GM19240 (cell line): ENCODE results near the gene BHLHE23.
"Not testable (repeated sequence)": the region's sequence is repeated elsewhere in the genome, so short reads cannot be mapped to it uniquely, and the experiment has no call there.

Experiments used
- DNase-seq: peaks from one replicate; pipeline ENCODE4 v3.0.0; 2011; ENCODE audit warnings: low spot score; ENCODE audit not compliant: insufficient read length

BHLHE23 gene

DNA sequence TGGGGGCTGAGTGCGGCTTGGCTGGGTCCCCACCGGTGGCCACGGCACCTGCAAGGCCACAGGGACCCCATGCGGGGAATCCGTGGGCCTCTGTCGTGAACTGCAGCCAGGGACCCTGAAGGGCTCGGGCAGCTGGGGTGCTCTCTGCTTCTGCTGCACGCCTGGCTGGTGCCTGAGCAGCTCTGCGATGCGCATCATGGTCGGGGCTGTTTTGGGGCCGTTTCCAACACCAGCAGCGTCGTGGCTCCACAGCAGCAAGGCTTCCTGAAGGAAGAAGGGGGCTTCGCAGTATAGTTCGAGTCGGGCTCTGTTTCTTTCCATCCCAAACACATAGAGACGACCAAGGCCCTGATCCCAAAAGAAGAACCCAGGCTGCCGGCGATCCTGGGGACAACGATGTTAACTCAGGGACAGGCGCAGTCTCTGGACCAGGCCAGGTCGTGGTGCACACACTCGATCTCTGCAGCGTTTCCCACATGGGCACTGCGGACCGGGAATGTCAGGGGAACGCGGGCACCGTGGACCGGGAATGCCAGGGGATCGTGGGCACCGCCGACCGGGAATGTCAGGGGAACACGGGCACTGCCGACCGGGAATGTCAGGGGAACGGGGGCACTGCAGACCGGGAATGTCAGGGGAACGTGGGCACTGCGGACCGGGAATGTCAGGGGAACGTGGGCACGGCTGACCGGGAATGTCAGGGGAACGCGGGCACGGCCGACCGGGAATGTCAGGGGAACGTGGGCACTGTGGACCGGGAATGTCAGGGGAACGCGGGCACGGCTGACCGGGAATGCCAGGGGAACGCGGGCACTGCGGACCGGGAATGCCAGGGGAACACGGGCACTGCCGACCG lies 36.8 kb upstream of the BHLHE23 start:
- no peak for DNase-seq

DNA sequence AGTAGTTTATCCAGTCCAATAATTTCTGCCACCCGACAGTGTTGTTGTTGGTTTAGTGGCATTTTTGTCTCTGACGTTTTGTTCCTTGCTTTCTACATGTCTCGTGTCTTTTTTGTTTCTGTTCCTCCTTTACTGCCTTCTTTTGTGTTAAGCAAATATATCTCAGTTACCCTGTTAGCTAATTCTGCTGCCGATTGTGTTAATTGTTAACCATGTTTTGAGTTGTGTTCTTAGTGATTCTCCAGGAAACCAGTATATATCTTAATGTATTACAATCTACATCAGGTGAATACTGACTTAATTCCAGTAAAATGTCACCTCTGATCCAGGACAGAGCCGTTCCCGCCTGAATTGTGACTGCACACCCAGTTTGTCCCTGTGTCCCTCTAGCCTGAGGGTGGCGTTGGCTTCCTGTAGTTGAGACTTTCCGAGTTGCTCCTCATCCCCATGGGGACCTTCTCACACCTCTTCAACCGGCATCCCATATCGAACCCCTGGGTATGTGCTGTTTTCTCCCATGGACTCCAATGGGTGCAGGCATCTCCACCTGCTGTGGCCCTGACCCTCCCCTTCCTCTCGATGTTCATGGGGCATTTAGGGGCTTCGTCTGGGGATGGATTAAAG lies 35.8 kb upstream of the BHLHE23 start:
- DNase-seq, result no peak

DNA sequence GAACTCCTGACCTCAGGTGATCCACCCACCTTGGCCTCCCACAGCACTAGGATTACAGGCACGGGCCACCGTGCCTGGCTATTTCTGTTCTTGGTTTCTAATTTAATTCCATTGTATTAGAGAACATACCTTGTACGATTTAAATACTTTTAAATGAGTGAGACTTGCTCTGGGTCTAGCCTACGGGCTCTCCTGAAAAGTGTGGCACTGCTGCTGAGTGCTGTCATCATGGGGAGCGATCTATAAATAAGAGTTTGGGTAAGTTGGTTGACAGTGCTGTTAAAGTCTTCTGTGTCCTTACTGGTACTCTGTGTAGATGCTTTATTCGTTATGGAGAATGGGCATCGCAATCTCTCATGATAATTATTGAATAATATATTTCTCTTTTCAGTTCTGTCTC lies 35.0 kb upstream of the BHLHE23 start:
- DNase-seq, result no peak

DNA sequence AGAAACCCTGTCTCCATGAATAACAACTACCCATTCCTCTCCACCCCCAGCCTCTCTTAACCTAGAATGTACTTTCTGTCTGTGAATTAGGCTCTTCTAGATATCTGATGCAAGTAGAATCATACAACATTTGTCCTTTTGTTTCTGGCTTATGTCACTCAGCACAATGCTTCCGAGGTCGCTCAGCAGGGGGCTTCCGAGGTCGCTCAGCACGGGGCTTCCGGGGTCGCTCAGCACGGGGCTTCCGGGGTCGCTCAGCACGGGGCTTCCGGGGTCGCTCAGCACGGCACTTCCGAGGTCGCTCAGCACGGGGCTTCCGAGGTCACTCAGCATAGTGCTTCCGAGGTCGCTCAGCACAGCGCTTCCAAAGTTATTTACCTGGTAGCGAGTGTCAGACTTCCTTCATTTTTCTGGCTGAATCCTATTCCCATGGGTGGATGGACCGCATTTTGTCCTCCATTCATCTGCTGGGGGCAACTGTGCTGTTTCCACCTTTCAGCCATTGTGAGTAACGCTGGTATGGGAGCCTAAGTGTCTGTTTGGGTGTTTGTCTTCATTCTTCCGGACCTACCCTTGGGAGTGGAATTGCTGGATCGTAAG lies 31.0 kb upstream of the BHLHE23 start:
- no peak for DNase-seq

DNA sequence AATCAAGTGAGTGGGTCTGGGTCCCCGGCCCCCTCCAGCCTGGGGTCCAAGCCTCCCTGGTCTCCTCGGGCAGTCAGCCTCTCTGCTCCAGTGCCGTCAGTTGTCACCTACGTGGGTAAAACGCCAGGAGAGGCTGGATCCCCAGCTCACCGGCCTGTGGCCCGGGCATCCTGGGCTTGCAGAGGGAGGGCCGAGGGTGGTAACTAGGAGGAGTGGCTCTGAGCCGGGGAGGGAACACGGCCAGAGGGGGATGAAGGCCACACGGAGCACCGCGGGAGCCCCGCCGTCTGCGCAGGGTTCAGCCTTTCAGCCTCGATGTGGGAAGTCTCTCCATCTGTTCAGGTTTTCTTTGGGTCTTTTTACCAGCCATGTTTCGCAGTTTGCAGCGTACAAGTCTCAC lies 29.5 kb upstream of the BHLHE23 start:
- DNase-seq, result no peak

DNA sequence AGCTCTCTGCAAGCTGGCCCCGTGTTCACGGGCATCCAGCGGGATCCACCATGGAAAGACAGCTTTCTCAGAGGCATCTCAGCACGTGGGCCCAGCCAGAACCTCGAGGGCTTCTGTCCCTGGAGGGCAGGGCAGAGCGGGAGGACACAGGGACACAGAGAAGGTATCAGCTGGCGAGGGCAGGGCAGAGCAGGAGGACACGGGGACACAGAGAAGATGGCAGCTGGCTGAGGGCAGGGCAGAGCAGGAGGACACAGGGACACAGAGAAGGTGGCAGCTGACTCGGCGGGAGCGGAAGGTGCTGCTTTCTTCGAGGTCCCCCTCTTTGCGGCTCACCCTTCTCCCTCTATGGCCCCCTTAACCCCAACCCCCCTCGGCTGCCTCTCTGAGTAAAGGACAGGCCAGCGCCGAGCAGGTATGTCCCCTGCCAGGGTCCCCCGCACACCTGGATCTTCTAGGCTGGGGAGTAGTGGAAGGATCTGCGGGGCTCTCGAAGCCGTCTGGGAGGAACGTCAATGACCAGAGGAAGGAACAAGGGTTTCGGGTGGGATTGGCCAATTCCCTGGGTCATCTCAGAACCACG lies 28.9 kb upstream of the BHLHE23 start:
- no peak for DNase-seq

DNA sequence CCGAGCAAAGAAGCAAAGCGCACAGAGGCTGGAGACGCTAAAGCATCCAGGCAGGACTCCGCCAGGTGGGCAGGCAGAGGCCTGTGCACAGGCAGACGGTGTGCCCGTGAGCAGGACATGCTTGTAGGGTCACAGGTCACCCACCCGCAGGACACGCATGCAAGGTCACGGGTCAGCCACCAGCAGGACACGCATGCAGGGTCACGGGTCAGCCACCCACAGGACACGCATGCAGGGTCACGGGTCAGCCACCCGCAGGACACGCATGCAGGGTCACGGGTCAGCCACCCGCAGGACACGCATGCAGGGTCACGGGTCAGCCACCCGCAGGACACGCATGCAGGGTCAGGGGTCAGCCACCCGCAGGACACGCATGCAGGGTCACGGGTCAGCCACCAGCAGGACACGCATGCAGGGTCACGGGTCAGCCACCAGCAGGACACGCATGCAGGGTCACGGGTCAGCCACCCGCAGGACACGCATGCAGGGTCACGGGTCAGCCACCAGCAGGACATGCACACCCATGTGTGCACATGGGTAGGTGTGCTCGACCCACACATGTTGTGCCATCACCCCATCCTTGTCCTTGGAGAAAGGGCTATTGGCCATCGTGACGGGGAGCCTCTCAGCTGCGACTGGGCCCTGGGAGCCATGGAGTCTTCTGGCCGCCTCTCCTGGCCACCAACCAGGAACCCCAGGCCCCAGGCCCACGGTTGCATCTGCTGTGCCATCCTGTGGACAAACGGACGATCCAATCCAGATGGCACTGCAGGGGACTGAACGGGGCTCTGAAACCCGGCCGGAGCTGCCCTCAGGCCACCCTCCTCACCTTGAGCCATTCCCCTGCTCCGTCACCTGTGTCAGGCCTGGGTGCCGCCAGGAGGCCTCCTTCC lies 28.2 kb upstream of the BHLHE23 start:
- not testable (repeated sequence) for DNase-seq

DNA sequence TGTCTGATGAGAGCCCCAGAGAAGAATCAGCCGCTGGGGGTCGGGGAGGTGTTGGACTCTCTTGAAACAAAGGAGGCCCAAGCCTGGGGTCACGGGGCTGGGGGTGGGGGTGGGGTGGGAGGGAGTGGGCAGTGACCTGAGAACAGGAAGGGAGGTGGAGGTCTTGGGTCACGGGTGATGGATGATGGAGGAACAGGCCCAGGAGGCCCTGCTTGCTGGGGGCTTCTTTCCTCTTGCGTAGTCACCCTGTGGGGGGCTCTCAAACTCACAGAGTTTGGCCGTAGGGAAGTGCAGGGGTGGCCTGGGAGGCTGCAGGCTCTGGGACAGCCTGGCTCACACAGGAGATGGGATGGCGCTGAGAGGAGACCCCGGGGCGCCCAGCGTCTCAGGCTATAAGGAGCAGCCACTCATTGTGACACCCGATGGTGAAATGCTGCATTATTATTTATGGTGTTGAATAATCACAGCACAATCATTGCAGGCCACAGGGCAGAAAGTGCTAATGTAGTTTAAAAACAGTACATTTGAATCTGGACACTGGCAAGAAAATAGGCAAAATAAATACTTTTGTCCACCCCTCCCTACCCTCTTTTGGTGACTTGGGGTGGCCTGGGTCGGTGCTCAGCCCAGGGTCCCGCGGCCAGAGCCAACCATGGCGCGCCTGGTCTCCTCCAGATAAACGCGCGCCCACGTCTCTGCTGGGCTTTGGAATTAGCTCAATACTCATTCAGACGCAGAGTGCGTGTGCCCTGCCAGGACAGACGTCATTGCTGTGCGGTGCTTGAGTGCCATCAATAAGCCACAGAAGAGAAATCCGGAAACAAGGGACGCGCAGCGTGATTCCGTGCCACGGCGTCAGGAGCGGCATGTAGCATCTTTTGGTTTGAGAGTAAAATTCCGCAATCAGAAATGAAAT lies 27.3 kb upstream of the BHLHE23 start:
- no peak for DNase-seq

DNA sequence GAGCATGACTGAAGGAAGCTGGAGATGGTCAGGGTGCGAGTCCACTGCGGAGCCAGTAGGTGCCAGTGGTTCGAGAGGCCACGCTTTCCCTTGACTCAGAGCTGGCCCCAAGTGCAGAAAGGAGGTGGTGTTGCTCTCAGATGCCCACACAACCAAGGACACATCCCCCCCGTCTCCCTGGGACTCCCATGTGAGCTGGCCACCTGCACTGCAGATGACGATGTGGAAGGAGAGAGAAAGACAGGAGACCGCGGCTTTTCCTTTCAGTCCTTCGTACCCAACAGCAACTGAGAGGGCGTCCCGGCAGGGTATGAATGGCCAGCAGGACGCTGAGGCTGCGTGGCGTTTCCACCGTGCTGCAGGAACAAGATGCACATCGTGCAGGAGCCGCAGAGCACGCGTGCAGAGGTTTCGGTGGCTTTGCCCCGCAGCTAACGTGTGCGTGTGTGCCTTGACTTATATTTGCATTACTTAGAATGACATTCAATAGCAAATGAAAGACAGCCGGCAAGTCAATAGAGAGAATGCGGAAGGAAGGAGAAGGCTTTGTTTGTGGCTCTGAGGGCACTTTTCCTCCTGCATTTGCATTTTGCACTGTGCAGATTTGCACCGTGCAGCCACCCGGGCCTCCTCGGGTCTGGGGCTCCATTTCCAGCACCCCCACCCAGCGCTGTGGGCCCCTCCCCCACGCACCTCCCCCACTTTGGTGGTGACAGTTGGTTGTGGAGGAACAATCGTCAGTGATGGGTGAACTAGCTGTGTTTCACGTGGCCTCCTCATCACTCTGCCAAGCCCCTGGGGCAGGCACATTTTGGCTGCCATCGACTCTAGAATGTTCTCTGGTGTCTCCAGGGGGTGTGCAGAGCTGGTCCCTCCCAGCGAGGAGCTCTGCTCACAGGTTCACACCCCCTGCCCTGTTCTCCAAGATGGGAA lies 26.4 kb upstream of the BHLHE23 start:
- peak; percentile 51 for DNase-seq

DNA sequence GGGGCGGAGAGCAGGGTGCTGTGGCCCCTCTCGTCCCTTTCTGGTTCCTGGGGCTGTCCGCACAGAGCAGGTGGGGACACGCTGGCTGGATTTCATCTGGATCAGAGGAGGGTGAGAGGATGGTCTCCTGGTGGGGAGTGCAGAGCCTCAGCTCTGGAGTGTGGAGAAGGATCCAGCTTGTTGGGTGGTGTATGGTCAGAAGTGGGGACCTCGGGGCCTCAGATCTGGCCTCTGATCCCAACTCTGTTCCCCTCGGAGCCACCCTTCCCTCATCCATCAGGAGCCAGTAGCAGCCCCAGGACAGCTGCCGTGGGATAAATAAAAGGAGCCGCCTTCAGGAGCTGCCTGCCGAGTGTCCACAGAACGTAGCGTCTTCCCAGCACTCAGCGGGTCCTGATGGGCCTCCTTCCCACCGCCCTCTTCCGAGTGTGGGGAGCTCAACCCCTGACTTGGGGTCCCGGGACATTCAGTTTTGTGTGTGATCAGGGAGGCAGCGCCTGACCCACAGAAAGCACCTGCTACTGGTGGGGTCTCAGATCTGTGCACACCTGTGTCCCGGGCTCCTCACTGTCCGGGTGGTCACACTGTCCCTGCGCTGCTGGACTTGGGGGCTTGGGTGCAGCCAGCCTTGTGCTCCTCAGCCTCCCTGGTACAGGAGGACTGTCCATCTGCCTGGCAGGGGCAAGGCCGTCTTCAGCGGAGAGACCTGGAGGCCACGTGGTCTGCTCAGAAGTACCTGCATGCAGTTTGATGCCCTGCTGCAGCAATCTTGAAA lies 25.4 kb upstream of the BHLHE23 start:
- DNase-seq, result no peak

DNA sequence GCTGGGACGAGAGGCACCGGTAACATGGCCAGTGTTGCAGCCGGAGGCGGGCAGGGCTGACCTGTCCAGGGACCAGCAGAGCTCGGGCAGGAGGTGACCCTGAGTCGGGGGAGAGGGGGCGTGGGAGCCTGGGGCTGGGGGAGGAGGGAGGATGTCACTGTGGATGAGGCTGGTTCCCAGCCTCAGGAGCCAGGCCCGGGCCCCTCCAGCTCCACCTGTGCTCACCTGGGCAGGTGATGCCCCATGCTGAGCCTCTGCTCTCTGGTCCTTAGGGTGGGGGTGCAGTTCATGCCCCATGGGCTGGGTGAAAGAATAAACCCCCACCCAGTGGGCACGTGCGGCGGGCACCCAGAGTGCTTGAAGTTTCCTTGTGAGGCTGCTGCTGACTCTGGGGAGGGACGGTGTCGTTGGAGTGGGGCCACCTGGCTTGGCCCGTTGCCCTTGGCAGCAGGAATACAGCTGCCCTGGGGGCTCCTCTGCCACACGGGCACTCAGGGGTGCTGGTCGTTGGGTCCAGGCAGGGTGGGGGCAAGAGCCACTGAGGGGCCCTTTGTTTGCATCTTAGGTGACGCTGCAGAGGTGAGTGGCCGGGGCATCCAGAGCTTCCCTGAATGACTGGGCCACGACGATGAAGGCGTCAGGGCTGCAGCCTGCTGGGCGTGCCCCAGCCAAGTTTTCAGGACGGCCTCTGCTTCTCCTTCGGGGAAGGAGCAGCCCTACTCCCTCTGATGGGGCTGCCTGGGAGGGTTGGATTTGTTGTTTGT lies 24.7 kb upstream of the BHLHE23 start:
- DNase-seq, result no peak

DNA sequence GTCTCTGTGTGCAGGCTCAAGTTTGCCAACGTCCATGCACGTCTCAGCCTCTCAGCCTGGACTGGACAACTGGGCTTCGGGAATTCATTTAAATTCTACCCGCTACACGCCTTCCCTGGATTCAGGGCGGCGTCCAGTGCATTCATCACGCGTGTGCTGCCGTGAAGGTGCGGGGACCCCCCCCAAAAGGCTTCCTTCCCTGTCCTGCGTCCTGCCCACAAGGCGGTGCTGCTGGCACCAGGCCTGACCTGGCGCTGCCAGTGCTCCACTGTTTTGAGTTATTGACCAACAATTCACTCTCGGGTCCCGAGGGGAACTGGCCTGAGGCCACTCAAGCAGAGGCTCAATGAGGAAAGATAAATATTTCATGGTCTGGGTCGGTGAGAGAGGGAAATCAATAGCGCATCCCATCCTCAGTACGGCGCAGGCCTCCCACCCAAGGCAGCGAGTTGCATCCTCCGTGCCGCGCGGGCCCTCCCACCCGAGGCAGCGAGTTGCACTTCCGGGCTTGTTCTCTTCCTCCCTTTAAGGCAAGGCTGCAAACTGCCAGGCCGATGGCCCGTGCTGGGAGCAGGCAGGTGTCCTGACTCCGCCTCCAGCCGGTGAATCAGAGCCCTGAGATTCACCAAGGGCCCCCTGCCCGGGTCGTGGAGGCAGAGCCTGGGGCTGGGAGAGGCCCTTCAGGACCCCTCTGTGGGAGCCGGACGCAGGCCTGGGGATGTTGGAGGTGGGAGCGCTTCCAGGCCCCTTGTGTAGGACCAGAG lies 22.8 kb upstream of the BHLHE23 start:
- no peak for DNase-seq

DNA sequence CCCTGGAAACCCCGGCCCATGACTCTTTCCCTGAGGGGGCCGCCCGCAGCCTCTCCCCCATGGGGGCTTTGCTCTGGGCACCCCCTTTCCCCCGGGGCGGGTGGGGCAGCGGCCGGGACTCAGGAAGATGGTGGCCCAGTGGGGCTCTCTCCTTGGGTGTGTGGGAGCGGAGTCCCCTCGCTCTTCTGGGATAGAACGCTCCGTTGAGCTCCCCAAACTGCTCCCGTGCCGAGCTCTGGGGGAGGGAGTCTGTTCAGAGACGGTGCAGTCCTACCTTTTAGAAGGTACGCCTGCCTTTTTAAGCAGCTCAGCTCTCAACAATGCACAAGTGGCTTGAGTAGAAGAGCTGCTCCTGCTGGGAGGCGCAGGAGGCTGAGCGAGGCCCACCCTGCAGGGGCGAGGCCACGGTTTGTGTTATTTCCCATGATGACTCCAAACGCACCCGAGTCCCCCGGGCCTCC lies 21.7 kb upstream of the BHLHE23 start:
- no peak for DNase-seq

DNA sequence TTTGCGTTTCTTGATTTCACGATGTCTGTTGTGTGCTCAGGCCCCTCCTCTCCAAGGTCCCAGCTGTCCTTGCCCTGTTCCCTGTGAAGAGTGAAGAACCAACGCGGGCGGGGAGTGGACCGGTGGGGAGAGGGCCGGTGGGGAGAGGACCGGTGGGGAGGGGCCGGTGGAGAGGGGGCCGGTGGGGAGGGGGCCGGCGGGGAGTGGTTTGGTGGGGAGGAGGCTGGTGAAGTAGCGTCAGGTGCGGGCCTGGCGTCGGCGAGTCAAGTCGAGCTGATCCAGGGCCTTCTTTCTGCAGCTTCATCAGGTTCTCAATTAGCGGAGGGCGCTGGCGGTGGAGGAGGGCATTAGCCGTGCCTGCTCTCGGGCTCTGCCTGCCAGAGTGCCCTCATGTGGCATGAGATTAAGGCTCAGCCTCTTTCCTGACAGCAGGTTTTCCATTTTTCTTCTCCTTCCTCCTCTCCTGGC lies 21.2 kb upstream of the BHLHE23 start:
- no peak for DNase-seq

DNA sequence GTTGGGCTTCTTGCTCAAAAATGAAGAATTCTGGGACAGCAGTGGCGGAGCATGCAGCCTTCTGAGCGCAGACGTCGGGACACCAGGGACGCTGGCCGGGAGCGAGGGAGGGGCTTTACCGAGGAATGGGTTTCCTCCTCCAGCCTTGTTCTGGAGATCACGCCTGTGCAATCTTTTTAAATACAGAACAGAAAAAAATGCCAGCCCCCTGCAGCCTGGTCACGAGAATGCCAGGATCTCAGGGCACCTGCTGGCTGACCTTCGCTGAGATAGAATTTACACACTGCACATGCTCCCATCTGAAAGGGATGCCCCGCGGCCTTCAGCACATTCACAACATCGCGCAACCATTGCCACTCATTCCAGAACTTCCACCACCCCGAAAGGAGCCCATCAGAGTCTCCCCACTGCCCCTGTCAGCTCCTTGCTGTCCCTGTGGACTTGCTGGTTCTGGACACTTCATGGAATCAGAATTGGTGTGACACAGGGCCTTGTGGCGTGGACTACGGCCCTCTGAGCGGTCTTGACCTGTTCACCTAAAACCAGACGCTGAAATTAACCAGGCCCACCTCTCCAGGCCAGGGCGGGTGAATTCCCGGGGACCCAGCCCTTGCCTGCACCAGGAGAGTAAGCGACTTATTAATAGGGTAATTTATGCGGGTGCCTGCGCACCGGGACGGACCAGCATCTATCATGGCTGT lies 20.6 kb upstream of the BHLHE23 start:
- DNase-seq, result no peak

DNA sequence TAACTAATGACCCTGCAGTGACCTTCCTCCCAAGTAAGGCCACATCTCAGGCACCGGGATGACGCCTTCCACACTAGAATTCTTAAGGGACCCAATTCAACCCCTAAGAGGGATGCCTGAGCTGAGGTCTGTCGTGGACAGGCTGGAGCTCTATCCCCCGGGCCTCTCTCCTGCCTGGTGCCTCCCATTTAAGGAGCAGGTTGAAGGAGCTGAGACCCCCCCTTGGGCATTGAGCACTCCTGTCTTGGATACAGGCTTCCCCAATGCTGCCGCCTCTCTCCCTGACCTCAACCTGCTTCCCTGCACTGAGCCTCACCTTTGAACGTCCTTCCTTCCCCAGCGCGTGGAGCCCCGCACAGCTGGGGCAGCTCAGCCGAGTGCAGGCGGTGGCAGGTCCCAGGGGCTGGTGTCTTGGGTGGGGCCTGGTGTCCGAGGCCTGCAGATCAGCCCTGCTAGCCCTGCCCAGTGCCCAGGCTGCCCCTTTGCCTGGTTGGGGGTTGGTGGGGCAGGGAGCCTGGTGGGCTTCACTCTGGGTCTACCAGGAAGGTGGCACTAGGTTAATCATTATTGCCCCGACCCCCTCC lies 19.9 kb upstream of the BHLHE23 start:
- DNase-seq, result no peak
